Measurements from ENCODE around the gene CREG2.

CREG2 gene

GRCh38 chr2:101349893-101350662, 37.2 kb downstream of the CREG2 start:
- DNase-seq, result no peak
- Histone ChIP-seq H3K9me3 (no peaks in the 10 kb centered on the region), H3K36me3 (no peaks in the 10 kb centered on the region), H3K4me3 (no peak overlapping the region), H3K27ac (no peak overlapping the region), H3K4me1 (no peaks in the 10 kb centered on the region), H3K27me3 (peaks cover 0 to 2% of the 10 kb centered on the region in 2 donors)
- TF ChIP-seq CTCF (IDR thresholded peaks at IDR 0.05), result no peak
- intact Hi-C loops (cut with DNase I; ENCODE audit: low total_unique reads), result no loop called here

GRCh38 chr2:101348883-101349282, 38.4 kb downstream of the CREG2 start:
- Histone ChIP-seq H3K27me3 (peaks cover 0 to 2% of the 10 kb centered on the region in 2 donors), H3K27ac (no peak overlapping the region)
- intact Hi-C loops (cut with DNase I; ENCODE audit: low total_unique reads), result no loop called here

GRCh38 chr2:101346909-101347308, 40.4 kb downstream of the CREG2 start:
- H3K4me1 ChIP-seq, result no peaks in the 10 kb centered on the region
- no peak for DNase-seq
- H3K27me3 ChIP-seq, result peaks cover 0 to 2% of the 10 kb centered on the region in 2 donors
- H3K4me3 ChIP-seq, result no peak overlapping the region
- intact Hi-C loops (cut with DNase I; ENCODE audit: low total_unique reads), result no loop called here
- no peaks in the 10 kb centered on the region for H3K9me3 ChIP-seq
- H3K36me3 ChIP-seq, result no peaks in the 10 kb centered on the region
- no peak for TF ChIP-seq CTCF (IDR thresholded peaks at IDR 0.05)
- no peak overlapping the region for H3K27ac ChIP-seq

More at GRCh38 chr2:101348883-101349282, 38.4 kb downstream of the CREG2 start:
- no peak for DNase-seq
- H3K4me3 ChIP-seq, result no peak overlapping the region
- no peaks in the 10 kb centered on the region for H3K9me3 ChIP-seq
- TF ChIP-seq CTCF (IDR thresholded peaks at IDR 0.05), result no peak
- no peaks in the 10 kb centered on the region for H3K36me3 ChIP-seq
- no peaks in the 10 kb centered on the region for H3K4me1 ChIP-seq

GRCh38 chr2:101344137-101344536, 43.2 kb downstream of the CREG2 start:
- TF ChIP-seq CTCF (IDR thresholded peaks at IDR 0.05), result no peak
- Histone ChIP-seq H3K27me3 (no peaks in the 10 kb centered on the region), H3K4me1 (no peaks in the 10 kb centered on the region), H3K27ac (no peak overlapping the region), H3K36me3 (no peaks in the 10 kb centered on the region), H3K9me3 (no peaks in the 10 kb centered on the region), H3K4me3 (no peak overlapping the region)
- DNase-seq, result no peak
- intact Hi-C loops (cut with DNase I; ENCODE audit: low total_unique reads), result no loop called here

GRCh38 chr2:101342625-101343008, 44.7 kb downstream of the CREG2 start:
- Histone ChIP-seq H3K4me1 (no peaks in the 10 kb centered on the region), H3K9me3 (no peaks in the 10 kb centered on the region), H3K27ac (no peak overlapping the region), H3K27me3 (no peaks in the 10 kb centered on the region), H3K4me3 (no peak overlapping the region), H3K36me3 (no peaks in the 10 kb centered on the region)
- no peak for TF ChIP-seq CTCF (IDR thresholded peaks at IDR 0.05)
- no peak for DNase-seq
- intact Hi-C loops (cut with DNase I; ENCODE audit: low total_unique reads), result no loop called here
